Cardiac ventricle fibroblast (primary cell): ENCODE measurements around the gene ADPRM. TPM values are rescaled to one million over a fixed set of nuclear protein-coding genes. Genes with fewer than 3 reads are reported as not detected.

ENCODE experiments used
- total RNA-seq: library from RNA; depleted of rRNA; stranded (reverse); fragments of >200 nt; gene quantifications from 2 replicates; pipeline ENCODE4 v1.2.3, GENCODE V29; 2015

The ADPRM gene
- total RNA-seq, result 6.3 and 11.3 TPM in 2 replicates

GRCh38 chr17:10697092-10698081 is at the start of gene ADPRM, which contains the start of gene SCO1:
TSS of gene ADPRM (plus strand) at chr17:10697594. CDS start at chr17:10704927, 7,333 bp downstream.
TSS of gene SCO1 (minus strand) at chr17:10697533. CDS start at chr17:10697507, 26 bp downstream.

DNA sequence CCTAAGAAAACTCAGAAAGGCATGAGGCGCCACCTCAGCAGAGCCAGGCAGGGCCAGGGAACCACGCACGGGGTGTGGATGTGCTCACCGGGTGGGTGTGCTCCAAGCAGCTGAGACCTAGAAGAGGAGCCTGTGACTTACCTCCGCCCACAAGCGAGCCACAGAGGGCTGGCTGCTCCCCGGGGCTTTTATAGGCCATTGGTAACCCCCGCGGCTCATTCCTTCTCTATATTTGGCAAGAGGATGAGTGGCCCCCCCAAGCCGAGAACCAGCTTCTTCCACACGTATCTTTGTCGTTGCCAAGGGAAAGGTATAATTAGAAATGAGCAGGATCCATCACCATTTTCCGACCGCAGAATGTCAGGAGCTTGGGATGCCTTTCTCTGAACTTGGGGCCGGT is 40.2 kb upstream of the ADPRM start, which contains the start of gene MYH3:
Gene MYH3, minus strand, starts transcription at position 162 of the 400 bp plus-strand sequence. CDS start 2,245 bp downstream, outside the sequence.

DNA sequence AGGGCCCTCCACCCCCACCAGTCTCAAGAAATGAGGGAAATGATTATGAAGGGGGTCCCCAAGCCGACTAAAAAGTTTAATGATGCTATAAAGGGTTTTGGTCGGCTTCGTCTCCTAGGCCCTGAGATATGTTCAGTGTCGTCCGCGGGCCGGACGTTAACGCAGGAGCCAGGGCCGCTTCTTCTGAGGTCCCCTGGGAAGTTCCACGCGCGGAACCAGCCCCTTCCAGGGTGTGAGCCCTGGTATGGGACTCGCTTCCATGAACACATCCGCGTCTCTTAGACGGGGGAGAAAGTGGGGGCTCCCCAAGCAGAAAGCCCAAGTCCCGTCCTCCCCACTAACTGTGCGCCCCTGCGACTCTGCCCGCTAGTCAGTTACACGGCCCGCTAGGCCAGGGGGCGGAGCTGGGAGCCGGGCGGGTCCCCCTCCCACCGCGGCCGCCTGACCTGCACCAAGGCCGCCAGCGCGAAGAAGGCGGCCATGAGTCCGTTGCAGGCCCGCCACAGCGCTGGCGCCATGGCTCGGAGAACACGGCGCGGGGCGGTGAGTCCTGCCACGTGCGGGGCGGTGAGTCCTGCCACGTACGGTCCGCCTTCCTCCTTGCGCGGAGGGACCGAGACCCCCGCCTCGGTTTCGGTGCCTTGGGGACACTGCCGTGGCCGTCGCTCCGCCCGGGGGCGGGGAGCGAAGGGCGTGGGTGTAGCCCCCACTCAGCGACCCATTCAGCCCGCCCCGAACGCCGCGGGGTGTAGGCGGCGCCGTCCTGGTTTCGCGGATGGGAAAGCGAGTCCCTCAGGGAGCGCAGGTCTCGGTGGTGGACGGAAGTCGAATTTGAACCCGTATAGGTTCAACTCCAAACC is 32.2 kb downstream of the ADPRM start, which contains the start of gene TMEM220:
Gene TMEM220, minus strand, starts transcription at position 690 of the 860 bp plus-strand sequence. Its CDS starts 172 bp downstream, at position 518.

Other genes with a start within 250 kb of the ADPRM start
- gene MYH4, start 228.0 kb upstream of the ADPRM start, total RNA-seq, result not detected in 2 replicates
- gene MYH1, start 179.1 kb upstream of the ADPRM start, total RNA-seq, result 0.05 TPM in 1 of 2 replicates, not detected in the other
- not detected in 2 replicates for gene MYH2, start 147.9 kb upstream of the ADPRM start, total RNA-seq
- gene MYH3, start 40.3 kb upstream of the ADPRM start, total RNA-seq, result 0.24 and 4.0 TPM in 2 replicates
- 18.9 and 25.4 TPM in 2 replicates for gene SCO1, start 61 bp upstream of the ADPRM start, total RNA-seq
- 3.4 and 6.9 TPM in 2 replicates for gene TMEM220, start 32.4 kb downstream of the ADPRM start, total RNA-seq
- gene TMEM238L, start 106.5 kb downstream of the ADPRM start, total RNA-seq, result not detected in 2 replicates
- gene PIRT, start 140.5 kb downstream of the ADPRM start, total RNA-seq, result not detected in 2 replicates